Esophagus (tissue), 2 donors: Measurements from ENCODE around the gene BICC1. TPM values are rescaled to one million over a fixed set of nuclear protein-coding genes. Genes with fewer than 3 reads are reported as not detected.

Experiments used
- H3K27ac ChIP-seq, 2 donors: one replicate each; pipeline ENCODE4 v1.5.1; 2013; ENCODE audit warnings: low read depth in 2 of 2, mild to moderate bottlenecking in 2 of 2, inconsistent platforms in 1 of 2, low read length in 1 of 2, moderate library complexity in 1 of 2
- H3K27me3 ChIP-seq, 2 donors: one replicate each; pipeline ENCODE4 v1.6.1; 2013; ENCODE audit warnings: low read length in 2 of 2, control low read depth in 1 of 2, mild to moderate bottlenecking in 1 of 2; ENCODE audit not compliant: insufficient read depth in 2 of 2, control insufficient read depth in 1 of 2
- H3K36me3 ChIP-seq, 2 donors: one replicate each; pipeline ENCODE4 v1.6.1; 2013; ENCODE audit warnings: low read length in 1 of 2; ENCODE audit not compliant: control insufficient read depth in 2 of 2, insufficient read depth in 2 of 2
- H3K4me1 ChIP-seq, 2 donors: one replicate each; pipeline ENCODE4 v1.6.1; 2013; ENCODE audit warnings: low read length in 1 of 2; ENCODE audit not compliant: control insufficient read depth in 2 of 2, insufficient read depth in 2 of 2
- H3K4me3 ChIP-seq, 2 donors: one replicate each; pipeline ENCODE4 v1.5.1; 2013; ENCODE audit warnings: low read length in 2 of 2, mild to moderate bottlenecking in 2 of 2, low read depth in 1 of 2, moderate library complexity in 1 of 2
- H3K9me3 ChIP-seq, 2 donors: one replicate each; pipeline ENCODE4 v1.6.1; 2013; ENCODE audit warnings: mild to moderate bottlenecking in 2 of 2, low read depth in 1 of 2, low read length in 1 of 2, moderate library complexity in 1 of 2; ENCODE audit not compliant: control insufficient read depth in 2 of 2, insufficient read depth in 1 of 2
- WGBS, 2 donors: extraction: QIAGEN DNeasy Blood & Tissue Kit; methylation state at CpG; one replicate each; pipeline ENCODE4 v1.1.7; 2013; 5-methylcytosine and 5-hydroxymethylcytosine counted together
- polyA plus RNA-seq, 2 donors: library from polyadenylated mRNA; stranded (reverse); fragments of 200-250 nt; gene quantifications; one replicate each; pipeline ENCODE4 v1.2.3, GENCODE V29; 2013
- donor health status: healthy with polysubstance abuse.
- donor health status: Bipolar disorder and iron deficiency.

The BICC1 gene
- polyA plus RNA-seq, 2 donors = 0.45 to 0.49 TPM

DNA sequence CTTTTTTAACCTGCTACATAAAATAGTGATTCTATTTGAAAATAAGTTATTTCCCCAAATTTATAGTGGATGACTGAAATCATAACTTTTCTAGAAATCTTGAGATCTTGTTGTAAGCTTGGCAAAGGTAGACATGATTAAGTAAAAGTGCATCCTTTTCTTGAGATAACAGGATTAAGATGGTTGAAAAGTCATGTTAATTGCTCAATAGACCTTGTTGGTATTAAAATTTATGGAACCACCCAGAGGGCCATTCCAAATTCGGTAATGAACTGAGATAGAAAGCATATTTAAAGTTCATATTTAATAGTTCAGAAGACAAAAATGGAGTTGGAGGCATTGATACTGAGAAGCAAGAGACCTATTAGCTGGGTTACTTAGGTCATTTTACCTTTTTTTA is 139.1 kb downstream of the BICC1 start:
- no peaks in the 10 kb centered on the region for H3K27me3 ChIP-seq
- no peak overlapping the region for H3K4me3 ChIP-seq
- no peaks in the 10 kb centered on the region for H3K36me3 ChIP-seq
- no peaks in the 10 kb centered on the region for H3K9me3 ChIP-seq
- 68 to 79% methylated on average over 1 of the region's 1 CpG for WGBS, 2 donors
- no peaks in the 10 kb centered on the region for H3K4me1 ChIP-seq
- no peak overlapping the region for H3K27ac ChIP-seq

DNA sequence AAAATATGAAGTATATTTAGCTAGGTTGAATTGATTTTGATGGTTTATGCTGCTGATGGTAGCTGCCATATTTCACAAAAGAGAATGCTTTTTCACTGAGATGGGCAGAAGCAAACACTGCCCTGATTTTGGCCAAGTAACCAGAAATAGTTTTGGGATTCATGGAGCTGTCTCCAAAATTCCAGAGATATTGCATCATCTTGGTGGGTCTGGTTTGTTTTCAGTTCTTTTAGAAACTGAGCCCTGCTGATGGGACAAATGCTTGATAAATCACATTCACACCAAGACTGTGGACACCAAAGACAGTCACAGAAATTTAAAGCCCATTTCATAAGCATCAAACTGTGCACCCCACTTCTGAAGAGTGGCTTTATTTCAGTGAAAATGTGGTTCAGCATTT is 140.5 kb downstream of the BICC1 start:
- H3K36me3 ChIP-seq = no peaks in the 10 kb centered on the region
- no peaks in the 10 kb centered on the region for H3K9me3 ChIP-seq
- H3K27ac ChIP-seq = no peak overlapping the region
- H3K27me3 ChIP-seq = no peaks in the 10 kb centered on the region
- H3K4me1 ChIP-seq = no peaks in the 10 kb centered on the region
- H3K4me3 ChIP-seq = no peak overlapping the region

DNA sequence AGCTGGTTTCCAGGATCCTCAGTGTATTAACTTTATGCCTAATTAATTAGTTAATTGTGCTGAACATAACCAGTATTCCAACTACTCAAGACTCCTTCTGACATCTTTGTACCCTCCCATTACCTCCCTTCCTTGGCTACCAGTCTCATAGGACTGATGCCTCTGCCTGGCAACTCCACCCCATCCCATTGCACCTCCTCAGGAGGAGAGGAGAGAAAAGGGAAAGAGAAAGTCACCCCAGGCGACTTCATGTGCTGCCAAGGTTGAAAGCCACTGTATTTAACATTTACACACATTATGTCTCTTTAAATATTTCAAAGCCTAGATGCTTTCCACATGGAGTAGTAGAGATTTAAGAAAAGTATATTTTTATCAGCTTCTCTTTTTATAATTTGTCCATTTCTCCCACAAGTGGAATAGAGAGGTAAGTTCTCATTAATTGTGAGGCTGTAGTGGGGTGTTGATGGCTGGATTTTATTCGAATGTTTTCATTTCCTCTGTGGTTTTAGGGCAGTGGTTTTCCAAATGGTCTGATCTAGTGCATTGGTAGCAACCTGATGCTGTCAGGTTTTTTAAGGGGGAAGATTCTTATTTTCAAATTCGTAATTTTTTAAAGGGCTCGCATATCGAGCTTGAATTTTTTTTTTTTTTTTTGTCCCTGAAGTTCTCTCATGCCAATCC is 148.0 kb downstream of the BICC1 start:
- WGBS, 2 donors = 73 to 76% methylated on average over 5 of the region's 5 CpGs
- Histone ChIP-seq H3K4me1 (no peaks in the 10 kb centered on the region), H3K27me3 (no peaks in the 10 kb centered on the region), H3K9me3 (no peaks in the 10 kb centered on the region), H3K36me3 (no peaks in the 10 kb centered on the region), H3K4me3 (no peak overlapping the region), H3K27ac (no peak overlapping the region)

DNA sequence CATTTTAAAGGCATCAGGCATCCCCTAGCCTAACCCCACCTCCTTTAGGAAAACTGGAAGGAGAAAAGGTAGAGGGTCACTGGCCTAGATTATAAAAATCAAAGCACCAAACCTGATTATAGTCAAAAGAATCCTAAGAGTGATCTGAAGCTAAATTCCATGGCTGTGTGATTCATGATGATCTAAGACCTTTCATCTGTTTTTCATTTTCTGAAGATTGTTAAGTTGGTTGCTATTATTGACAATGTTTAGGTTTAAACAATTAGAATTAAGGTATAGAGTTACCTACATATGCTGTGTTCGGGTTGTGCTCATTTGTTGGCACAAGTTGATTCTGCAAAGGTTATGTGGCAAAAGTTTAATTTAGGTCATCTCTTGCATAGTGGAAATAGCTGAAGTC is 148.7 kb downstream of the BICC1 start:
- no peak overlapping the region for H3K27ac ChIP-seq
- WGBS, 2 donors = 79 to 81% methylated on average over 1 of the region's 1 CpG
- no peaks in the 10 kb centered on the region for H3K36me3 ChIP-seq
- no peaks in the 10 kb centered on the region for H3K4me1 ChIP-seq
- H3K4me3 ChIP-seq = no peak overlapping the region
- no peaks in the 10 kb centered on the region for H3K27me3 ChIP-seq
- no peaks in the 10 kb centered on the region for H3K9me3 ChIP-seq

DNA sequence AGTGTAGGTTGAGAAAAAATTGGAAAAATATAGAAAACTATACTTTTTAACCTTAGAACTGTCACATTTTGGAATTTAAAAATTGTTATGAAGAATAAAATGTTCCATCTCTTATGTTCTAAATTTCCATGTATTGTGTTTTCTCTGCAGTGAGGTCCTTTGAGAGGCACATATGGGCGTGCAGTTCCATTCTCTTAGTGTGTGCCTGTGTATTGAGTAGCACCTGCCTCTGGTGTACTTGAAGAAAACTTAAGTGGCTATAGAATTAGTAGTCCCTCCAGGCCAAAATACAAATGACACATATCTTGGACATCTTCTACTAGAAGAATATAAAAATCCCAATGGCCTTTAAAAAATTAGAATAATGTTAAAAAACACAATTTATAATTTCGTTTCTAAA is 149.2 kb downstream of the BICC1 start:
- Histone ChIP-seq H3K4me1 (no peaks in the 10 kb centered on the region), H3K4me3 (no peak overlapping the region), H3K27me3 (no peaks in the 10 kb centered on the region), H3K9me3 (no peaks in the 10 kb centered on the region), H3K36me3 (no peaks in the 10 kb centered on the region), H3K27ac (no peak overlapping the region)
- 38 to 42% methylated on average over 2 of the region's 2 CpGs for WGBS, 2 donors

DNA sequence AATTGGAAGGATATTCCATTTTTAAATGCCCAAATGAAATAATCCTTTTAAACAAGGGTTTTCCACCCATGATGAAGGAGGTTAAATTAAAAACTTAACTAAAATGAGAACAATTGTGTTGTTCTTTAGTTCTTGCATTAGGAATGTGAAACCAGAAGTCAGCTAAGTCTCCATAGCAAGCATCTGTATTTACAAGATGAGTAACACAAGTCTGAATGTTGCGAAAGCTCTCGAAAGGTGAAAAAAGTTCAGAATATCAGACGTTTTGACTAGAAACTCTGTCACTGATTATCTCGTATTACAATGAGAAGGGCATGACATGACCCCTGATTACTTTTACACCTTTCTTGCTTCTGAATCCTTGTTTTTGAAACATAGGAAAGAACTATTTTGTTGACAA is 149.6 kb downstream of the BICC1 start:
- Histone ChIP-seq H3K4me3 (no peak overlapping the region), H3K36me3 (no peaks in the 10 kb centered on the region), H3K27me3 (no peaks in the 10 kb centered on the region), H3K27ac (no peak overlapping the region), H3K9me3 (no peaks in the 10 kb centered on the region), H3K4me1 (no peaks in the 10 kb centered on the region)
- WGBS, 2 donors = 64 to 68% methylated on average over 4 of the region's 4 CpGs

DNA sequence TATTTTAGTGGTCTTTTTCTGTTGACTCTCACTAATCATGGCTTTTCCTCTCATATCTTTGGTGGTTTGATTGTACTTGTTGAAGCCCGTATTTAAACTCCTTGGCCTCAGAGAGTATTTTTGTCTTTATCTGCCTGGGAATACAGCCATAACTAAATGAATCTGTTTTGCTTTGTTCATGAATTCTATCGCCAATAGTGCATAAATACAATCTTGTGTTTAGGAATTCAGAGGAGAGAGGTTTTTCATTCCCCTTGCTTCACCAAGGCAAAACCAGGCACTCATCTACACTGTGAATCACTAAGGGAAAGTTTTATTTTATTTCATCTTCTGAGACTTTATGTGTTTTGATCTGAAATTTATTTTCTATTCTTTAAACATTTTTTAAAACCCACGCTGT is 152.7 kb downstream of the BICC1 start:
- Histone ChIP-seq H3K36me3 (no peaks in the 10 kb centered on the region), H3K27ac (no peak overlapping the region), H3K4me1 (no peaks in the 10 kb centered on the region), H3K9me3 (no peaks in the 10 kb centered on the region), H3K27me3 (no peaks in the 10 kb centered on the region), H3K4me3 (no peak overlapping the region)
- 47 to 49% methylated on average over 3 of the region's 3 CpGs for WGBS, 2 donors

DNA sequence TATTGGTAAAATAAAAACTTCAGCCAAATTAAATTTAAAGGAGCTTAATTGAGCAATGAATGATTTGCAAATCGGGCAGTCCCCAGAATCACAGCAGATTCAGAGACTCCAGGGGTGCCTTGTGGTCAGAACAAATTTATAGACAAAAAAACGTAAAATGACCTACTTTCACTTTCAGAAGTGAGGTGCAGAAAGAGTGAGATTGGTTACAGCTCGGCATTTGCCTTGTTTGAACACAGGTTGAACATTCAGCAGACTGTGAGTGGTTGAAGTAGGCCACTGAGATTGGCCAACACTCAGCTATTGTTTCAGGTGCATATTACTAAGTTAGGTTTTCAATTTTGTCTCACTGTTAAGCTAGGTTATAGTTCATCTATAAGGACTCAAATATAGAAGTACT is 153.4 kb downstream of the BICC1 start:
- 31 to 41% methylated on average over 3 of the region's 3 CpGs for WGBS, 2 donors
- Histone ChIP-seq H3K9me3 (no peaks in the 10 kb centered on the region), H3K4me3 (no peak overlapping the region), H3K4me1 (no peaks in the 10 kb centered on the region), H3K27me3 (no peaks in the 10 kb centered on the region), H3K36me3 (no peaks in the 10 kb centered on the region), H3K27ac (no peak overlapping the region)

DNA sequence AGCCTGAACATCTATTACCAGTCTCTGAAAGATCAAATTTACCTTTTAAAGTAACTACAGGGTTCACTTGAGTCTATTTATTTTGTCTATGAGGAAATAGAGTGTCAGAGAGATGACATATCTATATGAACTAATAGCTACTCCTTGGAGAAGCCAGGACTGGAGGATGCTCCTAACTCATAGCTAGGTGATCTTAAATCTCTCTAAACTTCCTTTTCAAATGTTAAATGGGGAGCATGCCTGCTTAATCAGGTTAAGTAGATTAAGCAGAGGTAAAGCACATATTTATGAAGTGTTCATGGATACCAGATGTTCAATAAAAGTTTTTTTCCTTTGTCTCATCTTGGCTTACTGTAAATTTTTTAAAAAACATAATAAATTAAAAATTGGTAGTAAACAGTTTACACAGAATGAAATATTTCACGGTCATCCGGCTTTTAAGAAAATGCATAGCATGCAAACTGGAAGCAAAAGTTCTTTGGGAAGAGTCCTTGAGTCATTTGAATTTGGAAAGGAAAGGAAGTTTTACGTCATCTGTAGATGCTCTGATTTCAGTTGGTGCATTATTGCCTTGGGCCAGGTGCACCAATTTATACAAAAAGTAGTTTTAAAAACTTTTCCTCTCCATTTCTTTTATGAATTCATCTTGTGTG is 155.1 kb downstream of the BICC1 start:
- no peaks in the 10 kb centered on the region for H3K4me1 ChIP-seq
- WGBS, 2 donors = 77 to 79% methylated on average over 3 of the region's 3 CpGs
- no peak overlapping the region for H3K4me3 ChIP-seq
- H3K27me3 ChIP-seq = no peaks in the 10 kb centered on the region
- no peaks in the 10 kb centered on the region for H3K9me3 ChIP-seq
- no peak overlapping the region for H3K27ac ChIP-seq
- no peaks in the 10 kb centered on the region for H3K36me3 ChIP-seq

DNA sequence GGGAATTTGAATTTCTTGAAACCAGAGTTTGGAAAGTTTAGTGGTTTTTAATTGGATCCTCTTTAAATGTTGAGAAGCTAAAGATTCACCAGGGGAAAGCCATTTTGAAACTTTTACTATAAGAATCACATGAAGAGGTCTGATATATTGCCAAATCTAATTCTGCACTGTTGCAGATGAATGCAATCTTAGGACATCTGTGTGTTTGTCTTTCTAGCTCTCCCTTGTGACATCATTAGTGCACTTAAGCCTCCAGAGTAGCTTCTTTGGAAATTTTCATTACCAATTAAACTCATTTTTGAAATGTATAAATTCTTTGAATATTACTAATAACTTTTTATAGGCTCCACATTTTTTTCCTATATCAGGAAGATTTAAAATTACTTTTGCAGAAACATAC is 160.2 kb downstream of the BICC1 start:
- no peak overlapping the region for H3K27ac ChIP-seq
- no peak overlapping the region for H3K4me3 ChIP-seq
- H3K36me3 ChIP-seq = no peaks in the 10 kb centered on the region
- no peaks in the 10 kb centered on the region for H3K9me3 ChIP-seq
- no peaks in the 10 kb centered on the region for H3K4me1 ChIP-seq
- H3K27me3 ChIP-seq = no peaks in the 10 kb centered on the region
